Activated CD8-positive, alpha-beta memory T cell treated with anti-CD3 and anti-CD28 coated beads for 1 hour (primary cell): Measurements from ENCODE around the gene RANBP3.
"Not testable (repeated sequence)": the region's sequence is repeated elsewhere in the genome, so short reads cannot be mapped to it uniquely, and the experiment has no call there.

Experiments
- DNase-seq, 2 donors: peaks; one replicate each; pipeline ENCODE4 v3.0.0-alpha.2; 2020; ENCODE audit warnings: low read depth in 1 of 2; ENCODE audit errors: extremely low read depth in 1 of 2

The RANBP3 gene

GRCh38 chr19:6006896-6007295, 29.0 kb upstream of the RANBP3 start:
- DNase-seq, result no peak

- not testable (repeated sequence) for DNase-seq
Measured at GRCh38 chr19:6006070-6006446, 28.1 kb upstream of the RANBP3 start.

GRCh38 chr19:6005321-6006069, 27.6 kb upstream of the RANBP3 start:
- DNase-seq, result no peak

GRCh38 chr19:6003976-6004375, 26.0 kb upstream of the RANBP3 start:
- no peak for DNase-seq

- DNase-seq, result no peak
Measured at GRCh38 chr19:6002591-6002990, 24.7 kb upstream of the RANBP3 start.

GRCh38 chr19:6000228-6000847, 22.4 kb upstream of the RANBP3 start:
- DNase-seq, result no peak

- no peak for DNase-seq
Measured at GRCh38 chr19:5999693-6000092, 21.8 kb upstream of the RANBP3 start.

GRCh38 chr19:5997371-5997770, 19.4 kb upstream of the RANBP3 start:
- no peak for DNase-seq

- no peak for DNase-seq
Measured at GRCh38 chr19:5996623-5997320, 18.8 kb upstream of the RANBP3 start.

GRCh38 chr19:5996102-5996501, 18.2 kb upstream of the RANBP3 start:
- DNase-seq, result no peak

- DNase-seq, result no peak
Measured at GRCh38 chr19:5995606-5996005, 17.7 kb upstream of the RANBP3 start.

GRCh38 chr19:5994405-5995165, 16.6 kb upstream of the RANBP3 start:
- DNase-seq, result no peak

- DNase-seq, result no peak
Measured at GRCh38 chr19:5993648-5994358, 15.9 kb upstream of the RANBP3 start.

- no peak for DNase-seq
Measured at GRCh38 chr19:5993201-5993600, 15.3 kb upstream of the RANBP3 start.

GRCh38 chr19:5992756-5993155, 14.8 kb upstream of the RANBP3 start:
- DNase-seq, result no peak

- no peak for DNase-seq
Measured at GRCh38 chr19:5991244-5991838, 13.4 kb upstream of the RANBP3 start.

GRCh38 chr19:5990289-5990797, 12.4 kb upstream of the RANBP3 start:
- DNase-seq, result no peak

GRCh38 chr19:5989388-5990074, 11.6 kb upstream of the RANBP3 start:
- DNase-seq, result no peak
